OCI-M1 (cell line): ENCODE measurements around the gene MORF4L1.
"Not testable (repeated sequence)": the region's sequence is repeated elsewhere in the genome, so short reads cannot be mapped to it uniquely, and the experiment has no call there.

ENCODE experiments used
- DNase-seq: peaks from one replicate; lab custom pipeline; 2025; lab: John Stamatoyannopoulos, UW

The MORF4L1 gene

GRCh38 chr15:78859971-78860719 lies 12.5 kb upstream of the MORF4L1 start:
- peak; percentile 92 for DNase-seq

- not testable (repeated sequence) for DNase-seq
Measured at GRCh38 chr15:78865585-78865984, 7.1 kb upstream of the MORF4L1 start.

GRCh38 chr15:78866031-78866430 lies 6.7 kb upstream of the MORF4L1 start:
- not testable (repeated sequence) for DNase-seq

- no peak for DNase-seq
Measured at GRCh38 chr15:78866803-78867202, 5.9 kb upstream of the MORF4L1 start.

- DNase-seq, result no peak
Measured at GRCh38 chr15:78868366-78868765, 4.3 kb upstream of the MORF4L1 start.

- DNase-seq, result not testable (repeated sequence)
Measured at GRCh38 chr15:78871483-78872127, 1.1 kb upstream of the MORF4L1 start.

- peak; percentile 95 for DNase-seq
Measured at GRCh38 chr15:78872972-78873792, 492 bp downstream of the MORF4L1 start.

- peak; percentile 75 for DNase-seq
Measured at GRCh38 chr15:78873793-78874765, 1.4 kb downstream of the MORF4L1 start.

GRCh38 chr15:78875107-78875914 lies 2.6 kb downstream of the MORF4L1 start:
- no peak for DNase-seq

- not testable (repeated sequence) for DNase-seq
Measured at GRCh38 chr15:78876954-78877353, 4.3 kb downstream of the MORF4L1 start.

GRCh38 chr15:78878356-78878755 lies 5.7 kb downstream of the MORF4L1 start:
- DNase-seq, result peak; percentile 7

- DNase-seq, result peak; percentile 14
Measured at GRCh38 chr15:78879517-78880241, 7.0 kb downstream of the MORF4L1 start.

GRCh38 chr15:78880242-78880533 lies 7.5 kb downstream of the MORF4L1 start:
- DNase-seq, result no peak

GRCh38 chr15:78880813-78881212 lies 8.1 kb downstream of the MORF4L1 start:
- DNase-seq, result no peak

GRCh38 chr15:78881681-78882080 lies 9.0 kb downstream of the MORF4L1 start:
- no peak for DNase-seq

GRCh38 chr15:78889000-78889399 lies 16.3 kb downstream of the MORF4L1 start:
- no peak for DNase-seq

- no peak for DNase-seq
Measured at GRCh38 chr15:78893538-78893937, 20.8 kb downstream of the MORF4L1 start.

GRCh38 chr15:78895471-78895870 lies 22.8 kb downstream of the MORF4L1 start:
- no peak for DNase-seq

GRCh38 chr15:78898540-78898939 lies 25.9 kb downstream of the MORF4L1 start:
- DNase-seq, result no peak
